Measurements from ENCODE around the gene VAMP5. TPM values are rescaled to one million over a fixed set of nuclear protein-coding genes. Genes with fewer than 3 reads are reported as not detected.

VAMP5 gene
- total and polyA plus RNA-seq, 9 of the 15 experiments (the other 6 are each of a cell fraction or from before 2014, with no cell fraction given), result 0.54 to 1.9 (median 1.5) TPM; not detected in 2

DNA sequence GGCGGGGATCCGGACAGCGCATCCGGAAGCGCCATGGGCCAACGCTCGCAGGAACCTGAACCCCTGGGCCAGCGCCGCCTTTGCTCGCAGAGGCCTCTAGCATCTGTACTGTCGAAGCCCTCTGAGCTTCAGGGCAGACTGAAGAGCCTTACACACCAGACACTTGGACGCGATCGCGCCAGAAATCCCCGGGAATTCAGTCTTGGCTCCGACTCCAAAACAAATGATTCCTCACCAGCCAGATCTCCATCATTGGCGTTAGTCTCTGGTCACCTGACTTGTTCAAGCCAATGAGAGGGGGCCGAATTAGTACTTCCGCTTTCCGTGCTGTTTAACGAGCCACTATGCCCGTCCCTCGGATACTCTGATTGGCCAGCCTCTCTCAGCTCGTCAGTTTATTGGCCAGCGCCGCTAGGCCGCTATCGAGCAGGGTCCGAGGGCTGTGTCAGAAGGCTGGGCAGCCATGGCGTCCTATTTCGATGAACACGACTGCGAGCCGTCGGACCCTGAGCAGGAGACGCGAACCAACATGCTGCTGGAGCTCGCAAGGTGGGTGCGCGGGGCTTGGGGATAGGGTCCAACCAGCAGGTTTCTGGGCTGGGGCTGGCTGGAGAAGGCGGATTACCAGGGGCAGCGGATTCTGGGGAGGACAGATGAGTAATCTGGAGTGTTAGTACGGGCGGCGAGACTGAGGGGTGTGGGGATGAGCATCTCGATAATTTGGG is 11.2 kb downstream of the VAMP5 start, which contains the start of gene RNF181 (continued):
- TF ChIP-seq CBX8 (IDR thresholded peaks at IDR 0.05; ENCODE audit: borderline replicate concordance, extremely low read depth, low read depth, low read length, poor library complexity, severe bottlenecking) (no peak), BMI1 (IDR thresholded peaks at IDR 0.05; ENCODE audit: low read length) (no peak), POLR3A (IDR thresholded peaks at IDR 0.05; ENCODE audit: borderline replicate concordance, extremely low read depth, insufficient read depth, insufficient read length) (no peak), TFAM (CRISPR knock-in tag; conservative IDR thresholded peaks at IDR 0.05) (no peak), PTTG1 (tag; IDR thresholded peaks at IDR 0.05; ENCODE audit: low read depth) (no peak), NCOA6 (IDR thresholded peaks at IDR 0.05) (0 out of 2 replicates have a peak, but pooled peaks have one; percentile 30), C11orf30 (IDR thresholded peaks at IDR 0.05; ENCODE audit: low read depth) (peak; percentile 90), RNF2 (IDR thresholded peaks at IDR 0.05) (no peak), ZNF57 (CRISPR knock-in tag; IDR thresholded peaks at IDR 0.05) (no peak), ZNF3 (CRISPR knock-in tag; IDR thresholded peaks at IDR 0.05) (no peak), SRF (CRISPR knock-in tag; IDR thresholded peaks at IDR 0.05) (peak in 1 of 2 experiments; percentile 73; a peak in 2 of 4 replicates), HMGN3 (IDR thresholded peaks at IDR 0.05; ENCODE audit: borderline replicate concordance, extremely low read depth, insufficient read length, low read depth, low read length) (peak; percentile 47)
- TF ChIP-seq, protein P1, sequence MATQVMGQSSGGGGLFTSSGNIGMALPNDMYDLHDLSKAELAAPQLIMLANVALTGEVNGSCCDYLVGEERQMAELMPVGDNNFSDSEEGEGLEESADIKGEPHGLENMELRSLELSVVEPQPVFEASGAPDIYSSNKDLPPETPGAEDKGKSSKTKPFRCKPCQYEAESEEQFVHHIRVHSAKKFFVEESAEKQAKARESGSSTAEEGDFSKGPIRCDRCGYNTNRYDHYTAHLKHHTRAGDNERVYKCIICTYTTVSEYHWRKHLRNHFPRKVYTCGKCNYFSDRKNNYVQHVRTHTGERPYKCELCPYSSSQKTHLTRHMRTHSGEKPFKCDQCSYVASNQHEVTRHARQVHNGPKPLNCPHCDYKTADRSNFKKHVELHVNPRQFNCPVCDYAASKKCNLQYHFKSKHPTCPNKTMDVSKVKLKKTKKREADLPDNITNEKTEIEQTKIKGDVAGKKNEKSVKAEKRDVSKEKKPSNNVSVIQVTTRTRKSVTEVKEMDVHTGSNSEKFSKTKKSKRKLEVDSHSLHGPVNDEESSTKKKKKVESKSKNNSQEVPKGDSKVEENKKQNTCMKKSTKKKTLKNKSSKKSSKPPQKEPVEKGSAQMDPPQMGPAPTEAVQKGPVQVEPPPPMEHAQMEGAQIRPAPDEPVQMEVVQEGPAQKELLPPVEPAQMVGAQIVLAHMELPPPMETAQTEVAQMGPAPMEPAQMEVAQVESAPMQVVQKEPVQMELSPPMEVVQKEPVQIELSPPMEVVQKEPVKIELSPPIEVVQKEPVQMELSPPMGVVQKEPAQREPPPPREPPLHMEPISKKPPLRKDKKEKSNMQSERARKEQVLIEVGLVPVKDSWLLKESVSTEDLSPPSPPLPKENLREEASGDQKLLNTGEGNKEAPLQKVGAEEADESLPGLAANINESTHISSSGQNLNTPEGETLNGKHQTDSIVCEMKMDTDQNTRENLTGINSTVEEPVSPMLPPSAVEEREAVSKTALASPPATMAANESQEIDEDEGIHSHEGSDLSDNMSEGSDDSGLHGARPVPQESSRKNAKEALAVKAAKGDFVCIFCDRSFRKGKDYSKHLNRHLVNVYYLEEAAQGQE (IDR thresholded peaks at IDR 0.05; ENCODE audit: borderline replicate concordance), result peak; percentile 57
- TF ChIP-seq, protein P1 (CRISPR knock-in tag; IDR thresholded peaks at IDR 0.05; ENCODE audit: low read depth), result 0 out of 2 replicates have a peak, but pooled peaks have one; percentile 20
- TF ChIP-seq, protein P2, sequence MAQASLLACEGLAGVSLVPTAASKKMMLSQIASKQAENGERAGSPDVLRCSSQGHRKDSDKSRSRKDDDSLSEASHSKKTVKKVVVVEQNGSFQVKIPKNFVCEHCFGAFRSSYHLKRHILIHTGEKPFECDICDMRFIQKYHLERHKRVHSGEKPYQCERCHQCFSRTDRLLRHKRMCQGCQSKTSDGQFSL (CRISPR knock-in tag; IDR thresholded peaks at IDR 0.05), result no peak
- TF ChIP-seq, protein P2 (tag; IDR thresholded peaks at IDR 0.05), result no peak

Data from K562 (cell line).